H1 (cell line): Measurements from ENCODE around the gene SH3GL2. TPM values are rescaled to one million over a fixed set of nuclear protein-coding genes. Genes with fewer than 3 reads are reported as not detected.

Experiments used
- CTCF ChIA-PET: fragments of 300-600 bp; sonication (Branson Sonifier 250); formaldehyde crosslinking; loops from one replicate; lab custom pipeline; 2021; ENCODE audit not compliant: partially characterized antibody; lab: Charles Lee
- POLR2A ChIA-PET: fragments of 300-600 bp; sonication (Branson Sonifier 250); formaldehyde crosslinking; loops from one replicate; lab custom pipeline; 2021; ENCODE audit warnings: inconsistent platforms; ENCODE audit not compliant: partially characterized antibody; lab: Charles Lee
- DNase-seq, 2 experiments: peaks; one replicate each; pipeline versions ENCODE4 v3.0.0 to v3.0.0-alpha.2; 2010 to 2022; ENCODE audit warnings: low spot score in 2 of 2, low read depth in 1 of 2, mixed read lengths in 1 of 2
- FAIRE-seq: peaks from 2 replicates; lab custom pipeline; 2011; peaks lifted over from hg19 to GRCh38; lab: Jason Lieb, UNC
- H2AFZ ChIP-seq: 2 replicates; pipeline ENCODE4 v1.8.1; 2012; ENCODE audit warnings: low read length, inconsistent platforms
- H2AK5ac ChIP-seq: 2 replicates; pipeline ENCODE4 v1.6.1; 2013; ENCODE audit warnings: low read depth, low read length
- H2BK120ac ChIP-seq: replicated peaks from 2 replicates; pipeline ENCODE3; 2013; ENCODE audit warnings: low read depth, low read length, inconsistent platforms
- H2BK12ac ChIP-seq: 2 replicates; pipeline ENCODE4 v1.6.1; 2013; ENCODE audit warnings: low read depth, low read length
- H2BK15ac ChIP-seq: 2 replicates; pipeline ENCODE4 v1.6.1; 2013; ENCODE audit warnings: low read length
- H2BK20ac ChIP-seq: 2 replicates; pipeline ENCODE4 v1.6.1; 2013; ENCODE audit warnings: low read length
- H2BK5ac ChIP-seq: 2 replicates; pipeline ENCODE4 v1.6.1; 2013; ENCODE audit warnings: low read depth, low read length
- H3K14ac ChIP-seq: 2 replicates; pipeline ENCODE4 v1.6.1; 2013; ENCODE audit warnings: inconsistent platforms; ENCODE audit not compliant: insufficient read length
- H3K18ac ChIP-seq: 2 replicates; pipeline ENCODE4 v1.6.1; 2013; ENCODE audit warnings: low read length; ENCODE audit errors: extremely low read depth
- H3K23ac ChIP-seq: 2 replicates; pipeline ENCODE4 v1.6.1; 2013; ENCODE audit warnings: inconsistent platforms; ENCODE audit not compliant: insufficient read length
- H3K23me2 ChIP-seq: 2 replicates; pipeline ENCODE4 v1.6.1; 2013; ENCODE audit warnings: low read depth, low read length
- H3K27ac ChIP-seq: 2 replicates; pipeline ENCODE4 v1.6.1; 2011; ENCODE audit warnings: low read depth, low read length, inconsistent platforms
- H3K27me3 ChIP-seq, 4 experiments: replicated peaks in 1 of 4; 1 replicate in 1 of 4; 2 replicates in 3 of 4; pipeline versions ENCODE4 v1.6.1 to v1.8.1; 2011 to 2013; ENCODE audit warnings: low read length in 3 of 4, mild to moderate bottlenecking in 3 of 4, inconsistent platforms in 2 of 4, mixed read lengths in 2 of 4, moderate library complexity in 1 of 4; ENCODE audit not compliant: control insufficient read depth in 3 of 4, insufficient read depth in 3 of 4; ENCODE audit errors: extremely low read depth in 1 of 4
- H3K36me3 ChIP-seq, 4 experiments: 2 replicates each; pipeline versions ENCODE4 v1.6.1 to v1.8.1; 2011 to 2013; ENCODE audit warnings: mild to moderate bottlenecking in 4 of 4, low read length in 3 of 4, moderate library complexity in 2 of 4, control low read depth in 1 of 4, inconsistent platforms in 1 of 4; ENCODE audit not compliant: insufficient read depth in 4 of 4, control insufficient read depth in 2 of 4
- H3K4ac ChIP-seq: replicated peaks from 2 replicates; pipeline ENCODE3; 2013; ENCODE audit warnings: low read length, low read depth, mixed read lengths, inconsistent platforms; ENCODE audit not compliant: insufficient read length
- H3K4me1 ChIP-seq, 4 experiments: replicated peaks in 1 of 4; 1 replicate in 1 of 4; 2 replicates in 3 of 4; pipeline versions ENCODE4 v1.6.1 to v1.8.1; 2011 to 2013; ENCODE audit warnings: low read length in 3 of 4, inconsistent platforms in 2 of 4, mixed read lengths in 1 of 4; ENCODE audit not compliant: insufficient read depth in 4 of 4, control insufficient read depth in 3 of 4
- H3K4me2 ChIP-seq, 2 experiments: 2 replicates each; pipeline versions ENCODE4 v1.6.1 to v1.8.1; 2011 to 2013; ENCODE audit warnings: low read depth in 2 of 2, low read length in 2 of 2, control low read depth in 1 of 2, inconsistent platforms in 1 of 2, mild to moderate bottlenecking in 1 of 2; ENCODE audit not compliant: insufficient read depth in 1 of 2
- H3K4me3 ChIP-seq, 4 experiments: fragments of 200-600, 300-600 bp in 1 of 4; sonication (generic), shearing (Covaris generic), sonication (Bioruptor Twin) in 1 of 4; 2 replicates each; pipeline versions ENCODE4 v1.5.1 to v1.8.1; 2011 to 2016; ENCODE audit warnings: low read length in 4 of 4, low read depth in 3 of 4, control low read depth in 2 of 4, inconsistent platforms in 2 of 4, mild to moderate bottlenecking in 2 of 4, mixed read lengths in 1 of 4, moderate library complexity in 1 of 4; ENCODE audit not compliant: insufficient read depth in 2 of 4; ENCODE audit errors: extremely low read depth in 1 of 4
- H3K56ac ChIP-seq: replicated peaks from 2 replicates; pipeline ENCODE3; 2013; ENCODE audit warnings: low read depth, mild to moderate bottlenecking, mixed read lengths, low read length, inconsistent platforms; ENCODE audit not compliant: insufficient read length
- H3K79me1 ChIP-seq: 2 replicates; pipeline ENCODE4 v1.6.1; 2013; ENCODE audit warnings: low read depth, low read length, control low read depth
- H3K79me2 ChIP-seq, 2 experiments: 2 replicates each; pipeline versions ENCODE4 v1.6.1 to v1.8.1; 2012 to 2013; ENCODE audit warnings: low read length in 2 of 2, mild to moderate bottlenecking in 2 of 2, inconsistent platforms in 1 of 2; ENCODE audit not compliant: insufficient read depth in 2 of 2, control insufficient read depth in 1 of 2
- H3K9ac ChIP-seq, 4 experiments: replicated peaks in 1 of 4; 1 replicate in 1 of 4; 2 replicates in 3 of 4; pipeline versions ENCODE4 v1.6.1 to v1.8.1; 2011 to 2013; ENCODE audit warnings: low read depth in 3 of 4, low read length in 3 of 4, control low read depth in 2 of 4, mild to moderate bottlenecking in 2 of 4, moderate library complexity in 2 of 4, inconsistent platforms in 1 of 4; ENCODE audit errors: extremely low read depth in 1 of 4
- H3K9me3 ChIP-seq, 2 experiments: 2 replicates each; pipeline versions ENCODE4 v1.6.1 to v1.8.1; 2012 to 2013; ENCODE audit warnings: mild to moderate bottlenecking in 2 of 2, moderate library complexity in 2 of 2, control low read depth in 1 of 2, inconsistent platforms in 1 of 2, low read depth in 1 of 2, low read length in 1 of 2, mixed read lengths in 1 of 2; ENCODE audit not compliant: insufficient read depth in 2 of 2
- H4K20me1 ChIP-seq, 2 experiments: replicated peaks in 1 of 2; 2 replicates each; pipeline versions ENCODE3 to v1.8.1; 2011 to 2013; ENCODE audit warnings: inconsistent platforms in 2 of 2, low read length in 2 of 2, mild to moderate bottlenecking in 1 of 2; ENCODE audit not compliant: insufficient read depth in 2 of 2, control insufficient read depth in 1 of 2
- H4K5ac ChIP-seq: 2 replicates; pipeline ENCODE4 v1.6.1; 2013; ENCODE audit warnings: low read length, low read depth, mixed read lengths, inconsistent platforms; ENCODE audit not compliant: insufficient read length
- H4K8ac ChIP-seq: 2 replicates; pipeline ENCODE4 v1.8.0; 2013; ENCODE audit warnings: mild to moderate bottlenecking, moderate library complexity, low read length, inconsistent platforms; ENCODE audit not compliant: insufficient read depth; ENCODE audit errors: extremely low read depth
- H4K91ac ChIP-seq: replicated peaks from 2 replicates; pipeline ENCODE3; 2013; ENCODE audit warnings: low read length, mixed read lengths, inconsistent platforms; ENCODE audit not compliant: insufficient read length
- BRCA1 ChIP-seq: IDR thresholded peaks from 2 replicates; pipeline ENCODE4 v1.6.1; 2012; ENCODE audit warnings: low read depth, low read length, improper control_type of control experiment
- CEBPB ChIP-seq: IDR thresholded peaks from 2 replicates; pipeline ENCODE4 v1.6.1; 2012; ENCODE audit warnings: low read depth, low read length
- KDM1A ChIP-seq: fragments of 200-600, 300-600 bp; sonication (generic); IDR thresholded peaks from 2 replicates; pipeline ENCODE4 v1.7.1; 2016; ENCODE audit warnings: mild to moderate bottlenecking, low read length, borderline replicate concordance
- KDM4A ChIP-seq: IDR thresholded peaks from one replicate; pipeline ENCODE4 v1.7.1; 2012; ENCODE audit warnings: low read depth, mild to moderate bottlenecking, moderate library complexity, low read length, inconsistent platforms; ENCODE audit not compliant: severe bottlenecking
- POLR2A ChIP-seq, 2 experiments: IDR thresholded peaks; 1 replicate in 1 of 2; 2 replicates in 1 of 2; pipeline ENCODE4 v1.6.1; 2011; ENCODE audit warnings: low read depth in 2 of 2, low read length in 2 of 2, mild to moderate bottlenecking in 2 of 2; ENCODE audit errors: control extremely low read depth in 1 of 2
- RAD21 ChIP-seq, 2 experiments: IDR thresholded peaks in 1 of 2; conservative IDR thresholded peaks in 1 of 2; 2 replicates each; pipeline ENCODE4 v1.6.1; 2011; ENCODE audit warnings: low read depth in 2 of 2, low read length in 2 of 2, improper control_type of control experiment in 1 of 2, inconsistent platforms in 1 of 2, mild to moderate bottlenecking in 1 of 2, moderate library complexity in 1 of 2
- RFX5 ChIP-seq: IDR thresholded peaks from 2 replicates; pipeline ENCODE4 v1.6.1; 2011; ENCODE audit warnings: low read depth, low read length, improper control_type of control experiment, borderline replicate concordance
- RNF2 ChIP-seq: fragments of 200-900, 300-1000 bp; sonication (generic); IDR thresholded peaks from 2 replicates; pipeline ENCODE4 v1.7.1; 2016; ENCODE audit warnings: borderline replicate concordance, low read depth, mild to moderate bottlenecking, antibody characterized with exemption, low read length; ENCODE audit not compliant: poor library complexity, severe bottlenecking; ENCODE audit errors: missing control alignments
- SP2 ChIP-seq: IDR thresholded peaks from 2 replicates; pipeline ENCODE4 v1.6.1; 2012; ENCODE audit warnings: mild to moderate bottlenecking, low read length, inconsistent platforms
- SUZ12 ChIP-seq: fragments of 200-600 bp; sonication (generic); IDR thresholded peaks from 2 replicates; pipeline ENCODE4 v1.6.1; 2012; ENCODE audit warnings: mild to moderate bottlenecking, inconsistent platforms, low read length, moderate library complexity, mixed read lengths
- TAF7 ChIP-seq: optimal IDR thresholded peaks from 2 replicates; pipeline ENCODE3; 2011; ENCODE audit warnings: low read depth, mild to moderate bottlenecking, inconsistent platforms, low read length, moderate library complexity, borderline replicate concordance
- TCF12 ChIP-seq: IDR thresholded peaks from 2 replicates; pipeline ENCODE4 v1.6.1; 2011; ENCODE audit warnings: low read depth, mild to moderate bottlenecking, low read length
- polyA plus RNA-seq, 7 experiments: library from polyadenylated mRNA; depleted of rRNA in 3 of 7; stranded (reverse) in 5 of 7; unstranded in 2 of 7; fragments of >200 nt in 5 of 7; fragments of 200-250 nt in 2 of 7; gene quantifications; 1 replicate in 5 of 7; 2 replicates in 1 of 7; 4 replicates in 1 of 7; pipeline versions ENCODE4 v1.2.1 to v1.2.3, GENCODE V29; 2011 to 2013; ENCODE audit warnings: missing spikeins in 2 of 7, mixed read lengths in 2 of 7
- total RNA-seq: library from RNA; stranded (reverse); fragmentation: NEBNext Ultra II Directional; extraction: Animal tissue kit (Norgen Biotek cat#: 25700); gene quantifications from 2 replicates; pipeline ENCODE4 v1.2.1, GENCODE V29; 2021

The SH3GL2 gene
- total and polyA plus RNA-seq, 2 of the 8 experiments (the other 6 are each of a cell fraction or from before 2014, with no cell fraction given), result 4.7 to 5.3 TPM

GRCh38 chr9:17829064-17829463, 250.2 kb downstream of the SH3GL2 start:
- H3K18ac ChIP-seq, result no peak overlapping the region

More at GRCh38 chr9:17829064-17829463, 250.2 kb downstream of the SH3GL2 start:
- Histone ChIP-seq H4K8ac (no peak overlapping the region), H2BK120ac (no peak overlapping the region), H3K36me3 (no peaks in the 10 kb centered on the region), H2AK5ac (no peak overlapping the region), H2BK5ac (no peak overlapping the region), H3K4me3 (no peak overlapping the region), H3K4ac (no peak overlapping the region), H3K14ac (no peak overlapping the region), H3K4me1 (peaks cover 0 to 7% (median 2%) of the 10 kb centered on the region in 4 experiments; a peak in 4 of 7 replicates), H3K79me2 (no peaks in the 10 kb centered on the region), H4K91ac (no peak overlapping the region), H2BK15ac (no peak overlapping the region), H3K23me2 (no peaks in the 10 kb centered on the region), H3K79me1 (no peaks in the 10 kb centered on the region; the same call in 1 of the 2 replicates), H3K4me2 (no peak overlapping the region), H3K23ac (no peak overlapping the region), H2AFZ (no peak overlapping the region), H4K20me1 (no peaks in the 10 kb centered on the region), H2BK12ac (no peak overlapping the region), H2BK20ac (no peak overlapping the region), H3K56ac (no peak overlapping the region), H3K9me3 (no peaks in the 10 kb centered on the region), H3K27ac (no peak overlapping the region), H3K9ac (no peak overlapping the region), H4K5ac (no peak overlapping the region), H3K27me3 (no peaks in the 10 kb centered on the region; a peak in 2 of 7 replicates)
- no peak for DNase-seq
- FAIRE-seq, result no peak
- TF ChIP-seq BRCA1 (no peak), SUZ12 (no peak), RNF2 (no peak), KDM4A (no peak), POLR2A (IDR thresholded peaks at IDR 0.05; ENCODE audit: control extremely low read depth in 1 of 2, low read depth in 2 of 2, low read length in 2 of 2) (no peak), KDM1A (no peak), RFX5 (no peak), TAF7 (no peak), TCF12 (no peak), SP2 (no peak), CEBPB (no peak), RAD21 (IDR thresholded peaks at IDR 0.05 in 1 of 2, conservative IDR thresholded peaks at IDR 0.05 in 1 of 2; ENCODE audit: low read depth in 2 of 2, low read length in 2 of 2) (no peak)
- POLR2A ChIA-PET, result no interaction called here
- CTCF ChIA-PET, result interaction anchor here (0.5 to 2.6 kb wide), 5 partner anchors 12 to 461 kb away, joined by 3 to 17 read pairs (median 5); no protein-coding TSS in a partner anchor
